SU-DHL-6 (cell line): ENCODE measurements around the gene LIN7C.
A peak's percentile ranks its signal among the peaks of the same experiment; 100 is the strongest.

Experiments
- H2AFZ ChIP-seq: fragments of 200-600 bp; sonication (generic); 2 replicates; pipeline ENCODE4 v1.6.1; 2014; ENCODE audit warnings: low read depth, mild to moderate bottlenecking, moderate library complexity, mixed read lengths, antibody characterized with exemption, low read length; ENCODE audit not compliant: severe bottlenecking
- H3F3A ChIP-seq: fragments of 200-600 bp; shearing (Covaris generic); 2 replicates; pipeline ENCODE4 v1.6.0; 2016; ENCODE audit warnings: antibody characterized with exemption, mild to moderate bottlenecking; ENCODE audit not compliant: insufficient read depth
- H3K27ac ChIP-seq: fragments of 200-600 bp; sonication (generic); 2 replicates; pipeline ENCODE4 v1.5.1; 2016; ENCODE audit warnings: low read depth, mild to moderate bottlenecking, low read length, moderate library complexity, mixed read lengths
- H3K27me3 ChIP-seq: fragments of 200-600 bp; sonication (generic), shearing (Covaris generic); 2 replicates; pipeline ENCODE4 v1.6.0; 2014; ENCODE audit warnings: mild to moderate bottlenecking, low read length
- H3K36me3 ChIP-seq: fragments of 200-600 bp; sonication (generic); 2 replicates; pipeline ENCODE4 v1.6.1; 2014; ENCODE audit warnings: mild to moderate bottlenecking, low read length, mixed read lengths
- H3K4me2 ChIP-seq: fragments of 300-600, 200-600 bp; shearing (Covaris generic), sonication (generic); 2 replicates; pipeline ENCODE4 v1.6.0; 2014; ENCODE audit warnings: low read length, low read depth, mild to moderate bottlenecking; ENCODE audit not compliant: poor library complexity, severe bottlenecking
- H3K4me3 ChIP-seq: fragments of 200-600 bp; sonication (generic); 2 replicates; pipeline ENCODE4 v1.5.1; 2014; ENCODE audit warnings: antibody characterized with exemption, low read length, mild to moderate bottlenecking, mixed read lengths; ENCODE audit not compliant: insufficient read depth, poor library complexity, severe bottlenecking
- H3K79me2 ChIP-seq: fragments of 200-600 bp; sonication (generic); 2 replicates; pipeline ENCODE4 v1.6.1; 2014; ENCODE audit warnings: mild to moderate bottlenecking, low read length, moderate library complexity; ENCODE audit not compliant: insufficient read depth
- H3K9ac ChIP-seq: fragments of 200-600 bp; sonication (generic); 2 replicates; pipeline ENCODE4 v1.7.0; 2014; ENCODE audit warnings: mild to moderate bottlenecking, low read length
- H3K9me2 ChIP-seq: fragments of 200-600 bp; sonication (generic); replicated peaks from 2 replicates; pipeline ENCODE4 v1.6.1; 2014; ENCODE audit warnings: low read length; ENCODE audit not compliant: insufficient read depth
- H3K9me3 ChIP-seq: fragments of 200-600 bp; sonication (generic); 2 replicates; pipeline ENCODE4 v1.6.1; 2014; ENCODE audit warnings: low read length, mixed read lengths; ENCODE audit not compliant: insufficient read depth
- H4K20me1 ChIP-seq: fragments of 200-600 bp; sonication (generic); 2 replicates; pipeline ENCODE4 v1.6.1; 2014; ENCODE audit warnings: low read depth, mild to moderate bottlenecking, antibody characterized with exemption, low read length, moderate library complexity, mixed read lengths
- CTCF ChIP-seq: fragments of 200-600 bp; sonication (generic); IDR thresholded peaks from one replicate; pipeline ENCODE4 v1.5.1; 2017; ENCODE audit warnings: antibody characterized with exemption, mild to moderate bottlenecking, low read length, moderate library complexity; ENCODE audit not compliant: insufficient read depth, poor library complexity, severe bottlenecking
- EZH2phosphoT487 ChIP-seq: fragments of 200-600 bp; sonication (generic), shearing (Covaris generic); conservative IDR thresholded peaks from 2 replicates; pipeline ENCODE4 v1.6.1; 2018; ENCODE audit warnings: mild to moderate bottlenecking, antibody characterized with exemption, low read length, moderate library complexity, mixed read lengths

Gene LIN7C

GRCh38 chr11:27507557-27508322 is 1.2 kb upstream of the LIN7C start:
- H3K4me2 ChIP-seq = peak overlapping the region; percentile 97
- H3K79me2 ChIP-seq = peaks cover 36% of the 10 kb centered on the region
- H3K4me3 ChIP-seq = peak overlapping the region; percentile 90
- peaks cover 5% of the 10 kb centered on the region; the same call in 1 of the 2 replicates for H3K36me3 ChIP-seq
- peak overlapping the region; percentile 92 for H3K9ac ChIP-seq
- H3K27ac ChIP-seq = no peak overlapping the region; the same call in 1 of the 2 replicates
- no peaks in the 10 kb centered on the region for H3K27me3 ChIP-seq
- TF ChIP-seq CTCF = no peak
- no peaks in the 10 kb centered on the region for H3K9me2 ChIP-seq
- H4K20me1 ChIP-seq = 0 out of 2 replicates have a peak, but pooled peaks cover 5% of the 10 kb centered on the region
- no peaks in the 10 kb centered on the region; the same call in 1 of the 2 replicates for H3F3A ChIP-seq
- no peaks in the 10 kb centered on the region for H3K9me3 ChIP-seq
- no peak overlapping the region for H2AFZ ChIP-seq

GRCh38 chr11:27505781-27506180 is 788 bp downstream of the LIN7C start:
- no peaks in the 10 kb centered on the region for H3K27me3 ChIP-seq
- no peaks in the 10 kb centered on the region for H3K9me2 ChIP-seq
- peak overlapping the region; percentile 72 for H3K27ac ChIP-seq
- H3K36me3 ChIP-seq = peaks cover 9% of the 10 kb centered on the region; the same call in 1 of the 2 replicates
- peak overlapping the region; percentile 92 for H3K9ac ChIP-seq
- H2AFZ ChIP-seq = peak overlapping the region; percentile 97
- H4K20me1 ChIP-seq = 0 out of 2 replicates have a peak, but pooled peaks cover 5% of the 10 kb centered on the region
- H3F3A ChIP-seq = no peaks in the 10 kb centered on the region; the same call in none of the 2 replicates
- peak overlapping the region; percentile 90 for H3K4me3 ChIP-seq
- no peak for TF ChIP-seq EZH2phosphoT487
- TF ChIP-seq CTCF = no peak
- peak overlapping the region; percentile 97 for H3K4me2 ChIP-seq
- H3K79me2 ChIP-seq = peaks cover 51% of the 10 kb centered on the region
- H3K9me3 ChIP-seq = no peaks in the 10 kb centered on the region

- no peak overlapping the region for H3K4me3 ChIP-seq
- H3K79me2 ChIP-seq = peaks cover 51% of the 10 kb centered on the region
- H3K4me2 ChIP-seq = peak overlapping the region; percentile 97
These were observed 2.4 kb downstream of the LIN7C start for GRCh38 chr11:27504205-27504604.

More at GRCh38 chr11:27504205-27504604, 2.4 kb downstream of the LIN7C start:
- Histone ChIP-seq H4K20me1 (0 out of 2 replicates have a peak, but pooled peaks cover 5% of the 10 kb centered on the region), H3K9me2 (no peaks in the 10 kb centered on the region), H3K9ac (no peak overlapping the region), H3K36me3 (peaks cover 9% of the 10 kb centered on the region; the same call in 1 of the 2 replicates), H2AFZ (no peak overlapping the region), H3K27ac (no peak overlapping the region), H3K27me3 (no peaks in the 10 kb centered on the region), H3F3A (no peaks in the 10 kb centered on the region; the same call in none of the 2 replicates), H3K9me3 (no peaks in the 10 kb centered on the region)
- TF ChIP-seq CTCF (no peak), EZH2phosphoT487 (no peak)
